ENCODE data around the gene MT3. TPM values are rescaled to one million over a fixed set of nuclear protein-coding genes. Genes with fewer than 3 reads are reported as not detected.

Gene MT3
- total and polyA plus RNA-seq, 2 of the 8 experiments (the other 6 are each of a cell fraction or from before 2014, with no cell fraction given) = 0.17 TPM; not detected in 1

DNA sequence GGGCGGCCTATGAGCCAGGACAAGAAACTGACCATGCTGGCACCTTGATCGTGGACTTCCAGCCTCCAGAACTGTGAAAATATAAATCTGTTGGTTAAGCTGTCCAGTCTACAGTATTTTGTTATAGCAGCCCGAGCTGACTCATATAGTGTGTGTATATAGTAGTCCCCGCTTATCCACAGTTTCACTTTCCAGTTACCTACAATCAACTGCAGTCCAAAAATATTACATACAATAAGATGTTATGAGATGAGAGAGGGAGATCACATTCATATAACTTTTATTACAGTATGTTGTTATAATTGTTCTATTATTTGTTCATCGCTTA, 4.9 kb downstream of the MT3 start (continued):
- no peak for TF ChIP-seq EP300 (IDR thresholded peaks at IDR 0.05; ENCODE audit: borderline replicate concordance in 1 of 2, low read depth in 2 of 2, low read length in 2 of 2)
- no peak for TF ChIP-seq YY1 (IDR thresholded peaks at IDR 0.05; ENCODE audit: low read depth, low read length)
- TF ChIP-seq RBBP5 (IDR thresholded peaks at IDR 0.05; ENCODE audit: borderline replicate concordance, low read depth, low read length) = no peak
- TF ChIP-seq CBX5 (IDR thresholded peaks at IDR 0.05; ENCODE audit: low read depth, low read length) = no peak

All from H1 (cell line).